ENCODE data around the gene PARD3. TPM values are rescaled to one million over a fixed set of nuclear protein-coding genes. Genes with fewer than 3 reads are reported as not detected.

Gene PARD3
- total RNA-seq, 1 experiment from 2014 or later = 19.3 TPM

DNA sequence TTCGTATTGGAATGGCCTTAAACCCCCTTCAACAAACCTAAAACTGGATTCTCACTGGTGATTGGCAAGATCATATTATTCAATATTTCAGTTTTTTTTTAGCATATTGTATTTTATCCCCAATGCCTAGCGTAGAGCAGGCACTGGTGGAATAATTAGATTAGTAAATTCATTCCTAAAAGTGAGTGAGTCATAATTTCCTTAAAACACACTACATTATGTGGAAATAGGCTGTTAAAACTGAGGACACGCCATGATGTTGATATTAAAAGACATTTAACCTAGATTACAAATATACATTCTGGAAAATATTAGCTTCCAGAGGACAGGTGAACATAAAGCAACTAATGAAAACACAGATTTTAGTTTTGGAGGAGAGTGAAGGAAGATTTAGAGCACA is 463.9 kb downstream of the PARD3 start:
- DNase-seq (ENCODE audit: low spot score) = no peak

DNA sequence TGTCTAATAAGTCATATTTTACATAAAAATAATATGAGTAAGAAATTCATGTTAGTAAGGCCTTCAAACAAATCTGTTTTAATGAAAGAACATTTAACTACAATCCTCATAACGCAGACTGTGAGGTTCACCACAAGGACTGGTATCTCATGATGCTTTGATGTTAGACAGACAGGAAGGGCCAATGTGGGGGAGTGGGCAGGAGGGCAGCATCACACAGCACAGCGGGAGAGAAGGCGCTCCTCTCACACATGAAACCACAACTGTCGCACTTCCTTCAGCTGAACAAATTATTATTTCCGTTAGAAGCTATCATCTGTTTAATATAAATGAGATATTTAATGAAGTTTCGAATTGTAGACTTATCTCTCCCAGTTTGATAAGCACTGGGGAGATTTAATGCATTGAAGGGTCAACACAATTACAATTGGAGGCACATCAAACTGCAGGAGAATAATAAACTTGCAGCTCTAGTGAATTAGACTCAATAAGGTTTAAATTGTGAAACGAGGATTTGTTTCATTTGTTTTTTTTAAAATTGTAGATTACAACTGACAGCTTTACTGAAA is 466.1 kb downstream of the PARD3 start:
- no peak for DNase-seq (ENCODE audit: low spot score)

DNA sequence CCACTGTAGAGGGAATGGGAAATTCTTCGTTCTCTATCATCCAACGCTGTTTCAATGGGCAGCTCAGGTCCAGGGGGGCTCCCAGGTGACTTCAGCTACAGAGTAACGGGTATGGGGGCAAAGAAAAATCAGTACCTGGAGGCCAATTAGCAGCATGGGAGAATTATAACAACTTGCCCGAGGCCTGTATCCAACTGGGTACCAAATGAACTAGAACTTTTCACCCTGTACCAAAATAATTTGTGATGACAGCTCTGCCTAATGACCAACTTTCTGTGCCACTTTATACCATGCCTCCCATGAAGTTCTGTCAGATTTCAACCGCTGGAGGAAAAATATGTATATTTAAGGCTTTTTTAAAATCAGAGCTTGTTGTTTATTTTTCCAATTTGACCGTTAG is 467.1 kb downstream of the PARD3 start:
- DNase-seq (ENCODE audit: low spot score) = no peak

DNA sequence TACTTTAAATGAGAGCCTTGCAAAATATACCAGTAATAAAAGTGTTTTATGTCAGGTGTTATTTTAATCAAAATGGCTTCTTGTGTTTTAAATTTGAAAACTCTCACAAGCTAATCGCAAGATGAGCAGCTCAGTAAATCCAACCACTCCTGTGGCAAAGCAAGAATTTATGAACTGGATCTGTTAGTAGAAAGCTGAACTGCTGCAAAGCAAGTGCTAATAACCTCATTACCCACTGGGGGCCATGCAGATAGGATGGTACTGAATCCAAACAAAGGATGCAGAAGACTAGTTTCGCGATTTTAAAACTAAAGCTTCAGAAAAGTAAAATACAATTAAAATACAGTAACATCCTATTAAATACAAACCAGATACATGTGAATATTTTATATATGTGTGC is 468.0 kb downstream of the PARD3 start:
- DNase-seq (ENCODE audit: low spot score) = no peak

DNA sequence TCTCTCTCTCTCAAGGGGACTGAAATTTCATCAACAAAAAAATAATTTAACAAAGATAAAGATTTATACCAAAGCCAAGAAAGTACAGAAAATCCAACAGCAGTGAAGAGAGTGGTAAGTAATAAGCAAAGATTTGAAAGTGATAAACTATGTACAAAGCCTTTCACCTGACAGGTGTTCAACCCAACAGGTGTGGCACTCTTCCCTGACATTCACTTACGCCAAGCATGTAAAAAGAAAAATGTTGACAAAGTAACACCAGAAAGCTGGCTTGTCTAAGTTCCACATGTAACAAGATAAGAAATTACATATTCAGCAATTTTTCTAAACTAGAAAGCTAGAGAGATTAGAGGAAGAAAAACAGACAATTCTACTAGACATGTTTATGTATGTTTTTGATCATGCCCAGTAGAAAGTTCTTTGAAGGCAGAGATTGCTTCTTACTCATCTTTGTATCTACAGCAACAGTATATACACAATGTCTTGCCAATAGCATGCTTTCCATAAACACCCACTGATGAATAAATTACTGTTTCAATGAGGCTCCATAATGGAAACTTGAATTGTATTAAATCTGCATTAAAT is 468.5 kb downstream of the PARD3 start:
- no peak for DNase-seq (ENCODE audit: low spot score)

DNA sequence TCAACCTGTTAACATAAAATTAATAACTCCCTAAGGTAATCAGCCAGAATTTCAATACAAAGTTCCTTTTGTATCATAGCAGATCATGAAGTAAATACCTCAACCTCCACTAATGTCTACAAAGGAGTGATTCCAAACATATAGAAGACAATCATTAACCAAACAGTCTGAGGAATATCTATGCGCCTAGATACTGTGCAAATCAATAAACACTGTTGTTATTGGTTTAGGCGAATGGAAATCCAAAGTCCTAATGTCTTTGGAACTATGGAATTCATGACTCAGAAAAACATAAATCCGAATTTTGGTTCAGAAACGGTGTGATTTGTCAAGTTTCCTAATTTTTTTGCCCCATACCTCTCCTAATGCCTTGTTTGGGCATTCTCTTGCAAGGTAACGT is 469.7 kb downstream of the PARD3 start:
- DNase-seq (ENCODE audit: low spot score) = no peak

DNA sequence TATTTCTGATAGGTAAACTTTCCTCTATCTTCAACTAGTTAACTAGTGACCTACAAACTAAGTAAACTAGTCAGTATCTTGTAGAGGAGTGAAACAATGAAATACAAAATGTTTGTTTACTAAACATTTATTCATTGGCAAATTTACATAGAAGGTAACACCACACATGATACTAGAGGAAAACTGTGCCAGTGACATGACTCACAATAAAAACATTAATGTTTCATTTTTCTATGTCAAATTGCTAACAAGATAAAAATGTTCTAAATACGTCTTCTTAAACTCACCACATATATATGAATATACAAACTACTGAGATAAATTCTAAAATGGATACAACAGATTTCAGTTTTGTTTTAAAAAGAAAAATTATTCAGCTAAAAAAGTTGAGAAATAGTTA is 471.3 kb downstream of the PARD3 start:
- no peak for DNase-seq (ENCODE audit: low spot score)

DNA sequence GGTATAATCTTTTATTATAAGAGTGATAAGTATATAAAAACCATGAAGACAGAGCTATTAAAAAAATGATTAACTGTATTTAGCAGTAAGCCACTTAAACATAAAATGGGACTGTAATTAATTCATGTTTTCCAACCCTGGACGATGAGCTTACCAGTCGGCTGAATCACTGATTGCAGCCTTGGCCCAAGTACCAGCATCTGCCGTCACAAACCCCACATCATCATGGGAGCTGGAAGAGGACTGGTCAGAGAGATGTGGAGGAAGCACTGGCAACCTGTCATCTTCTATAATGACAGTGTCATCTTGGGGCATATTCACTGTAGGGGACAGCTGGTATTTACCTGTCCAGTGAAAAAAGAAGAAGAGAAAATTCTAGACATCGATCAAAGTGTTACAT is 473.6 kb downstream of the PARD3 start:
- DNase-seq (ENCODE audit: low spot score) = no peak

DNA sequence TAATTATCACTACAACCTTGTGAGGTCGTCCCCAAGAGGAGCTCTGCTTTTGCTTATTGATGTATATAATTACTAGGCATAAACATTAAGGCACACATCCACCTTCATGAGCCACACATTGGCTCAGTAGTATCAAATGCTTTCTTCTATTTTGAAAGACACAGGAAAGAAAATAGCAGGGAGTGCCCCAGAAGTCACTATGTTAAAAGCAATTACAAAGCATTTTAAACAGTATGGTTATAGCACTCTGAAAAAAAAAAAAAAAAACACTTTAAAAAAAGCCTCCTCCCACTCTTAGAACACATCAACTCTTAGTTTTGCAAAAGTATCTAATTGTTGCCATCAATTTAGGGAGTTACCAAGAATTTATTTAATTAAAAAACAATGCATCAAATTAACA is 474.2 kb downstream of the PARD3 start:
- DNase-seq (ENCODE audit: low spot score) = no peak

DNA sequence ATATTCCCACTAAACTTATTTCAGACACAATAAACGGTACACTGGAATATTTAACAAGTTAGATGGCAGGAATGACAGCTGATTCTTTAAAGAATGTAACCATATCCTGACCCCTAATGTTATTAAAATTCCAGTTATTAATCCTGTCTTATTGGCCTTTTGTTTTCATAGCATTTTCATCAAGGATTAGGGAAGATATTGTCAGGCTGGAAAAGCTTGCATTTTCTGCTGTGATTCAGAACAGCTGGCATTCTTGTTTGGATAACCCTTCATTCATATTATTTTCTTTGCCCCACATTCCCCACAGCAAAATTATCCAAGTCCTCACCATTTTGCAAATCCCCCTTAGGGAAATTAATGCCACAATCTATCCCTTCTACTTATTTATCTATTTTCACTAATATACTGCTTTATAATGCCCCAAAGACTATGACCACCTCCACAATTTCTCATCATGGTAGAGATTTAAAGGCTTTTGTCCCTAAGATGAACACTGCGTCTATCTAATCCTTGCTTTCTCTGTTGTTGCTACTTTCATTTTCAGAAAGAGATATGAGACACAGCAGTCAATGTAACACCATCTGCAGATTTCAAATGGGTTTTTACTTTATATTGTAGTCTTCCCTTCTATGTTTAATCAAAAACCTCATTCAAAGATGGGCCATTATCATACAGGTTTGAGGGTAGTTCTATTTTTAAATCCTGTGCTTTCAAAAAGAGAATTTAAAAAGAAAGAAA is 475.1 kb downstream of the PARD3 start:
- no peak for DNase-seq (ENCODE audit: low spot score)

DNA sequence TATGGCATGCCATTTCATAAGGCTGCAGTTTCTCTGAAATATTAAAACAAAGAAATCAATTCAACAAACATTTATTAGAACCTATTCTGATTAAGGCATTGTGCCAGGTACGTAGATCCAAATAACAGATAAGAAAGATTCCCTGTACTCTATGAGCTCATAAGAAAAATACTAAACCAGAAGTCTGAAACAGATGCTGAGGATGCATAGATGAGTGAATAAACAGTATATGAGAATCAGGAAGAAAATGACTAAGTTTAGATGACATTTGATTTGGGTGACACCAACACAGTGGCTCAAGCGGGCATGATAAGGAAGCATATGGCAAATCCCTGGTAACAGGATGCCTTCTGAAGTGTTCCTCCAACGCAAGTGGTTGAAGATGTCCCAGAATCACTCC is 477.2 kb downstream of the PARD3 start:
- DNase-seq (ENCODE audit: low spot score) = no peak

DNA sequence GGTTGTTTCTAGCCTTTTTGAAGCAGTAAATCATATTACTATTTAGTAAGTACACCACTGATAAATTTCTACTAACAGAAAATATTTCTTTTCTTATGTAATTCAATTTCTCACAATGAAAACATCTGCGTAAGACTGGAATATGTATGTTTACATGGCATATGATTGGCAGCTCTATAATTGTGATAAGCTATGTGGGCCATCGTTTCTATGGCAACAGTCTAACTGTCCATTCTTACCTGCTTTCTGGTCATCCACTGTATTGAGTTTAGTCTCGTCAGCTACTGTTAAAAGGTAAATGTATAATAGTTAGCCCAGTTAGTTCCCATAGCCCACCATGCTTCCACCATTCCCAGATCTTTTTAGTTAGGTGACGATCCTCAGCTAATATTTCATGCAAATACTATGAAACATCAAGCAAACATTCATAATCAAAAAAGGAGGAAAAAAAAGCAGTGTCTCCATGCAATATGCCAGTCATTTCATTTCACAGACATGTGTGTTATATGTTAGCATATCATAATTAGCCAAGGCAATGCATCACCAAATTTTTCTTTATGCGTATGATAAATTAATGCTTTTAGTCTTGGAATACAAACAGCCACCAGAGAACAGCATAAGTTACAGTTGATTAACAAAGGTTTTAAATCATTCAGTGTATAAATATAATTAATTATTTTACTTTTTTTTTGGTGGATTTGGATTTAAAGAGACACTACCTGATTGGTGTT is 479.0 kb downstream of the PARD3 start:
- no peak for DNase-seq (ENCODE audit: low spot score)

DNA sequence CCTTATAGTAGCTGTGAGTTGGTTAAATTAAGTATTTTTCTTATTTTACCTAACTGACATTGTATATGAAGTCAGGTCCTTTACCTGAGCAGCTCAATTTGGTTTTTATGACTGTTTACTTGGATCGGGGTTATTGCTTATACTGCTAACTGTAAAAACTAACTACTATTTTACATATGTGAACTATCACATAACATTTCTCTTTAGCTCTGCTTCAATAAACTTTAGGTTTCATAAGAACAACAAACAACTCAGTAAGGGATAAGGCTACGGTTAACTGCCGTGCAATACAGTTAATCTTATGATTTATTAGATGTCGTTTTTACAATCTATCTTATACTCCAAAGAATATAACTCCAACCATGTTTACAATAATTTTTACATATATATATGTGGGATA is 480.2 kb downstream of the PARD3 start:
- DNase-seq (ENCODE audit: low spot score) = no peak

DNA sequence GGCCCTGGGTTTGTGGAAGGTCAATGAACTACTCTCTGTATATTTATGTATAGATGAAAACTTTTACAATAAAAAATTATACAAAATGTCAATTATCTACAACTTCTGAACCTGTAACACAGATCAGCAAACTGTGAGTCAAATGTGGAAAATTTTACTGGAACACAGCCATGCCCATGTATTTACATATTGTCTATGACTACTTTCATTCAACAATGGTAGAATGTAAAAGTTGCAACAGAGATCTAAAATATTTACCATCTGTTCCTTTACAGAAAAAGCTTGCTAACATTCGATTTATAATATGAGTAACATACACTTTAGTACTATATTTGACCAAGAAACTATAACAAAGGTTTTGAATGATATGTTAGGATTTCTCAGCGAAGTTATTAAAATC is 481.6 kb downstream of the PARD3 start:
- no peak for DNase-seq (ENCODE audit: low spot score)

DNA sequence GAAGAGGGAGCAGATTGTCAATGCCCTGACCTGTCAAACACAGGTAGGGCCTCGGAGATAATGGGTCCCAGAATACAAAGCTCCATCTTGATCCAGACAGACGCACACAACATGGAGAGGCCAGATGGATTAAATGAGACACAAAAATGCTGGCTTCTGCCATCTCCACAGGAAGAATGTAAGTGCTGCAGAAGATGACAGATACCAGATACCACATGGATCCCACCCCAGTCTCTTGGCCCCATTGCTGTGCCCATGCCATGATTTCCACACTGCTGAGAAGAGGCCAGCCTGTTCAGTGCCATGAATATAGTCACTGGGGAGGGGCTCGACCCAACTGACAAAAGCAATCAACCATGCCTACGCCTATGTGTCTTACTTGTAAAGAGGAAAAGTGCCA is 487.9 kb downstream of the PARD3 start:
- DNase-seq (ENCODE audit: low spot score) = no peak

DNA sequence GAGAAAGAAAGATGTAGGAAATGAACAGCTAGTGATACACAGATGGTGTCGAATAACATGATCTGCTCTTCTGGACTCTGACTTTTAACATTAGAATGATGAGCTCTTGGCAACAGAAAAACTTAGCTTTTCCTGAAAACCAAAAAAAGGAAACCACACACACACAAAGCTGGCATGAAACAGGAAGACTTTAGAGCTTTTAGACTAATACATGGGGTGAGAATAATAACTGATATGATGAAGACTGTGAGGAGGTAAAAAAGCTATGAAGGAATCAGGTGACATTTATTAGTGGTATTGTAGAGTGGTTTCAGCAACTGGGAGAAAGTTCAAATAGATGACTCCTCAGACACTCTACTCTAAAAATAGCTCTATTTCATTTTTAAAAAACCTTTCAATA is 491.9 kb downstream of the PARD3 start:
- DNase-seq (ENCODE audit: low spot score) = no peak

DNA sequence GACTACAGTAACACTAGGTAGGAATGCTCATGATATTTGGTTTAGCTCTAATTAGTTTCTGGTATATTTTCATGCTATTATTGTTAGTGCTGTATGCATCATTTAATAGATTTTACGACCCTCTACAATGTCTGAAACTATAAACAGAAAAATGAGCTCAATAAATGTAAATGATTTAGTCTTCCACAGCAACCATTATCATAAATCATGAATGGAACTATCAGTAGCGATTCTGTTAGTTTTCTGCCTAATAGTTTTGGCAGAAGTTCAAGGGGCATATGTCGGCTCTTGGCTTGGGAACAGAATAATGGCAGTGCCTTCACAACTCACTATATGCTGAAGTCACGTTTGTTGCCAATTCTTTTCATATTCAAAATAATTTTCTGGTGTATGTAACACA is 494.8 kb downstream of the PARD3 start:
- no peak for DNase-seq (ENCODE audit: low spot score)

DNA sequence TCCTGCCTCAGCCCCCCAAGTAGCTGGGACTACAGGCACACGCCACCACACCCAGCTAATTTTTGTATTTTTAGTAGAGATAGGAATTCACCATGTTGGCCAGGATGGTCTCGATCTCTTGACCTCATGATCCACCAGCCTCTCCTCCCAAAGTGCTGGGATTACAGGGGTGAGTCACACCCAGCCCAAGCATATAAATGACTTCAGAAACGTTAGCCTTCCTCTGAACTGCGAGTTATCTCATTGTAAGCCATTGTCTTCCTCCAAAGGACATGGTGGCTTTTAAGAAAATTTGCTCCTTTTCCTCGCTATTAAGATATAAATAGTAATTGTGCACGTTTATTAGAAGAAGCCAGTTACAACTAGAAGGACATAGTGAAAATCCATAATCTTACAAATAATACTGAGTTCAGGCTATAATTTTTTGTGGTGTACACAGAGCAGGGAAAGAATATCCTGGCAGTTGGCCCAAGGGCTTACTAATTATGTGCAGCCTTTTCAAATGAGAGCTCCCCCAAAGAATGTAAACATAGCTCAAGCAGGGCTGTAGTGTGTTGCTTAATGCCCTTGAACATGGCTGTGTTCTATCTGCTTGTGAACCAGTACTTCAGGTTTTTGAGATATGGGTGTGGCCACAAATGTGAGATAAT is 495.8 kb downstream of the PARD3 start:
- peak; percentile 66 for DNase-seq (ENCODE audit: low spot score)

DNA sequence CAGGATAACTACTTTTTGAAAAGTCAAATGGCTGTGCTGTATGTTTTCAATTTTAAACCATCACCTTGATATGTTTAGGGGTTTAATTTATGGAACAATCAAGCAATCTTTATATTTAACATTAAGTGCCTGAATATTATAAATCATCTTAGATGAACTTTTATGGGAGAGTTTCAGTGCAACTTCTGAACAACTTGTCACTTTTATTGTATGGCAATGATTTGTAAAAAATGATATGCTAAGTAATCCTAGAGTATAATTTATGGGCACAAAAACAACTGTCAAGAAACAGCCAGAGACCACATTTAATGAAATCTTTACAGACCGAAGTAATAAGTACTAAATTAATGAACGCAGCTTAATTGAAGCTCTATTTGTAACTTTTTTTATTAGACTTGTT is 498.9 kb downstream of the PARD3 start:
- DNase-seq (ENCODE audit: low spot score) = no peak

DNA sequence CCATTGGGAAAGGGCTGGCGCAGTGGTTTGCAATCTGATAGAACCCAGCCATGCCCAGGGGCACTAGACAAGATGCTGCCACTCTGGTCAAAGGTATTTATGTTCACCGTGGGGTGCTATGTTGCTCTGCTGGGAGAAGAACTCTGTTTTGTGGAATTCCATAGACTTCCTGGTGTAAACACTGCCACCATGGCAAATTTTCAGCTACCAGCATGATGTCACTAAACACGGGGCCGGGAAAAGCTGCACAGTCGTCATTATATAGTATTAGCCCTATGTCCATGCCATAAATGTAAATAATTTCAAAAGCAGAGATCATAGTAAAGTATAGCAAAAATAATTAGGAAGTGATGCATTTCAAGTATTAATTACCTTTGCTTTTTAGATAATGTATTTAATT is 500.6 kb downstream of the PARD3 start:
- DNase-seq (ENCODE audit: low spot score) = no peak

DNA sequence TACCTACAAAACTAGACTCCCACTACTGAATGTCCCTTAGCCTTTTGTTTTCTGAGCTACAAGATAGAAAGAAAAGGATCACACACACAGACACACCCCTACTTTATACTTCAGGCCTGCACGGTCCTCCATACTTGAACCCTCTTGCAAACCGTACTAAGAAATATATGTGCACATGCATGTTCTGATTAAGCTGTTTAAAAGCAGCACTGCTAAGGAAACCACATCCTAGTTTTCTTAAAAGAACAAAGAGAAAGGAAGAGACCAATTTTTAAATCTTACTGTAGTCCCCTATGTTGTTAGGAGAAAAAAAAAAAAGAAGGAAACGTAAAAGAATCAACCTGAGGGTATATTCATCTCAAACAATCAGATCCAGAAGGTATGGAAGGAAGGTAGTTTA is 501.2 kb downstream of the PARD3 start:
- no peak for DNase-seq (ENCODE audit: low spot score)

DNA sequence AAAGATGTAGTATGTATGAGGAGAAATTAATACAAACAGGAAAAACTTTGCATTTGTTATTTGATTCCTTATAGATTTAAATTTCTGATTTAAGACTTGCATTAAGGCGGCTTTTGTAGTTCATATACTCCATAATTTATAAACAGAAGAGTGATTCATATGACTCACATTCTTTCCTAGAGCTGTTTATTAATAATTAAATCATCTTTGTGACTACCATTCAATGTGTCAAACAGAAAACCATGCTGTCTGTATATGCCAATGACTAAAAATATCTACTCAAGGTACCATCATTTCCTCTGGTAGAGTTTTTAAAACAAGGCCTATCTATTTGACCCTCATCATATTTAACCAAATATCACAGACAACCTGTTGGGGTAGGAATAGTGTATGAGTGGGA is 501.7 kb downstream of the PARD3 start:
- DNase-seq (ENCODE audit: low spot score) = no peak
